ENCODE measurements around the gene UGT1A6.

UGT1A6 gene

DNA sequence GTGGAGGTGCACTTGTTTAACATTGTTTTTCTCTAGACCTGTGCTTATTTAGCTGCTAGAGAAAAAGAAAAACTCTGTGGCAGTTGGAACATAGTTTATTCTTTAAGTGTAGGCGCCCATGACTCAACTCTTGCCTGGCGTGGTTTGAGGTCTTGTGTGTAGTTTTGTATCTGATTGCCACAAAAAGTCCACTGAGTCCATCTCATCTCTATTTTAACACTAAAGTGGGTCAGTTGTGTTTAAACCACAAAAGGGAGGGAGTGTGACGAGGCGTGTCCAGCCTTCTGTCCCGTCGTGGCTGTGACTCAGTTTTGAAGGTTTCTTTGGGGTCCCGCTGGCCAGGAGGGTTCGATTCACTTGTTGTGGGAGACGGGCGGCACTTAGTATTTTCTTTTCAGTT, 36.2 kb upstream of the UGT1A6 start:
- TF ChIP-seq, protein P1, sequence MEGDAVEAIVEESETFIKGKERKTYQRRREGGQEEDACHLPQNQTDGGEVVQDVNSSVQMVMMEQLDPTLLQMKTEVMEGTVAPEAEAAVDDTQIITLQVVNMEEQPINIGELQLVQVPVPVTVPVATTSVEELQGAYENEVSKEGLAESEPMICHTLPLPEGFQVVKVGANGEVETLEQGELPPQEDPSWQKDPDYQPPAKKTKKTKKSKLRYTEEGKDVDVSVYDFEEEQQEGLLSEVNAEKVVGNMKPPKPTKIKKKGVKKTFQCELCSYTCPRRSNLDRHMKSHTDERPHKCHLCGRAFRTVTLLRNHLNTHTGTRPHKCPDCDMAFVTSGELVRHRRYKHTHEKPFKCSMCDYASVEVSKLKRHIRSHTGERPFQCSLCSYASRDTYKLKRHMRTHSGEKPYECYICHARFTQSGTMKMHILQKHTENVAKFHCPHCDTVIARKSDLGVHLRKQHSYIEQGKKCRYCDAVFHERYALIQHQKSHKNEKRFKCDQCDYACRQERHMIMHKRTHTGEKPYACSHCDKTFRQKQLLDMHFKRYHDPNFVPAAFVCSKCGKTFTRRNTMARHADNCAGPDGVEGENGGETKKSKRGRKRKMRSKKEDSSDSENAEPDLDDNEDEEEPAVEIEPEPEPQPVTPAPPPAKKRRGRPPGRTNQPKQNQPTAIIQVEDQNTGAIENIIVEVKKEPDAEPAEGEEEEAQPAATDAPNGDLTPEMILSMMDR (IDR thresholded peaks at IDR 0.05; ENCODE audit: insufficient read depth, low read depth, low read length, missing control alignments): no peak
- DNase-seq (ENCODE audit: low read depth): no peak
- H3K4me3 ChIP-seq (ENCODE audit: low read length): no peak overlapping the region

DNA sequence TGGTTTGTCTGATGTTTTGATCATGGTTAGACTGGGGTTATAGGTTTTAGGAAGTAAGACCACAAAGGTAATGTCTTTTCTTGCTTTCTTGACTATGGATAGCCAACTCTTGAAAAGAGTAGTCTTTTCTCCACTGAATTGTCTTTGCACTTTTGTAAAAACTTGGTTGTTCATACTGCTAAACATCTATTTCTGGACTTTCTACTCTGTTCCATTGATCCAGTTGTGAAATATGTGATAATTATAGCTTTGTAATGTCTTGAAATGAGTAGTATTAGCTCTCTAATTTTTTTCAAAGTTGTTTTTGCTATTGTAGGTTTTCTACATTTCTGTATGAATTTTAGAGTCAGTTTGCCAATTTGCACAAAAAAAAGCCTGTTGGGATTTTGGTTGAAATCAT, 34.1 kb upstream of the UGT1A6 start:
- DNase-seq (ENCODE audit: low read depth): no peak
- TF ChIP-seq, protein P1 (IDR thresholded peaks at IDR 0.05; ENCODE audit: insufficient read depth, low read depth, low read length, missing control alignments): no peak
- H3K4me3 ChIP-seq (ENCODE audit: low read length): no peak overlapping the region

DNA sequence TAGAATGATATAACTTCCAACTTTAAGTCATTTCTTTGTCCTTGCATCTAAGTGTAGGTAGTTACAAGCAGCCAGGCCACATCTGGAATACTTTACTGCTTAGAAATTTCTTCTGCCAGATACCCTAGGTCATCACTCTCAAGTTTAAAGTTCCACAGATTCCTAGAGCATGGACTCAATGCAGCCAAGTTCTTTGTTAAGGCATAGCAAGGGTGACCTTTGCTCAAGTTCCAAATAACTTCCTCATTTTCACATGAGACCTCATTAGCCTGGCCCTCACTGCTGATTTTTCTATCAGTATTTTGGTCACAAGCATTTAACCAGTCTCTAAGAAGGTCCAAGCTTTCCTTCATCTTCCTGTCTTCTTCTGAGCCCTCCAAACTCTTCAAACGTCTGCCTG, 28.8 kb upstream of the UGT1A6 start:
- DNase-seq (ENCODE audit: low read depth): no peak
- TF ChIP-seq, protein P1 (IDR thresholded peaks at IDR 0.05; ENCODE audit: insufficient read depth, low read depth, low read length, missing control alignments): no peak
- no peak overlapping the region for H3K4me3 ChIP-seq (ENCODE audit: low read length)

DNA sequence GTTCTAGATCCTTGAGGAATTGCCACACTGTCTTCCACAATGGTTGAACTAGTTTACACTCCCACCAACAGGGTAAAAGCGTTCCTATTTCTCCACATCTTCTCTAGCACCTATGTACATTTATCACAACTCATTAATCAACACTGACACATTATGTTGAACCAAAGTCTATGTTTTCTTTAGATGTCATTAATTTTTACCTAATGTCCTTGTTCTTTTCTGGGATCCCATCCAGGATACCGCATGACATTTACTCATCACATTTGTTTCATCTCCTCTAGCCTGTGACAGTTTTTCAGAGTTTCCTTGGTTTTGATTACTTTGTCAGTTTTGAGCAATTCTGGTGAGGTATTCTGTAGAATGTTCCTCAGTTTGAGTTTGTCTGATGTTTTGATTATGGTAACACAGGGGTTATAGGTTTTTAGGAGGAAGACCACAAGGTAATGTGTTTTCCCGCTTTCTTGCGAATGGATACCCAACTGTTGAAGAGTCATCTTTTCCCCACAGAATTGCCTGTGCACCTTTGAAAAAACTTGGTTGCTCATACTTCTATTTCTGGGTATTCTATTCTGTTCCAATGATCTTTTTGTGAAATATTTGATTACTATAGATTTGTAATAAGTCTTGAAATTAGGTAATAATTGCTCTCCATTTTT, 24.0 kb upstream of the UGT1A6 start:
- H3K4me3 ChIP-seq (ENCODE audit: low read length): no peak overlapping the region
- TF ChIP-seq, protein P1 (IDR thresholded peaks at IDR 0.05; ENCODE audit: insufficient read depth, low read depth, low read length, missing control alignments): no peak
- no peak for DNase-seq (ENCODE audit: low read depth)

DNA sequence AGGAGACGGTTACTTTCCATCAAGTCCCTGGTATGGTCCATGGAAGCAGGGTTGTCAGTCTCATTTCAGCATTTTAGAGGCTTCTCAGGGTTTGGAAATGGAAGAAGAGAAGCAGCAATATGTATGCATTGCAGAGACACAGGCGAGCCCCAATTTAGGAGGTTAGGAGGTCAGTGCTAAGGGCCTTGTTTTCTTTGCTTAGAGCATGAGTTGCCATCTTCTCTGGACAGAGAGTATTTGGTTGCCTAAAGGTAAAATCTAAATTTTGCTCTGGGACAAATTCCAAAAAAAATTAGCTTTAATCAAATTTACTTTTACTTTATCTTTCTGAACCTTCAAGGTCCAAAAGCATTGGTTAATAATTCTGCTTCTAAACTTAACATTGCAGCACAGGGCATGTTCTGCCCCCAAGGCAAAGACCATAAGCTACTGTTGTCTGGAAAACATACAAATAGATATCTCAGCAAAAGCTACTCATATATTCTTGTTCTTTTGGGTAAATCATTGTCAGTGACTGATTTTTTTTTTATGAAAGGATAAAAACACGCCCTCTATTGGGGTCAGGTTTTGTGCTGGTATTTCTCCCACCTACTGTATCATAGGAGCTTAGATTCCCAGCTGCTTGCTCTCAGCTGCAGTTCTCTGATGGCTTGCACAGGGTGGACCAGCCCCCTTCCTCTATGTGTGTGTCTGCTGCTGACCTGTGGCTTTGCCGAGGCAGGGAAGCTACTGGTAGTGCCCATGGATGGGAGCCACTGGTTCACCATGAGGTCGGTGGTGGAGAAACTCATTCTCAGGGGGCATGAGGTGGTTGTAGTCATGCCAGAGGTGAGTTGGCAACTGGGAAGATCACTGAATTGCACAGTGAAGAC, 21.2 kb upstream of the UGT1A6 start, which contains the start of gene UGT1A9:
UGT1A9 (plus strand) TSS at position 609 of the 872 bp plus-strand sequence; CDS start at position 646, 37 bp downstream.
- no peak for DNase-seq (ENCODE audit: low read depth)
- TF ChIP-seq, protein P1 (IDR thresholded peaks at IDR 0.05; ENCODE audit: insufficient read depth, low read depth, low read length, missing control alignments): no peak
- no peak within 1 kb of the TSS for H3K4me3 ChIP-seq (ENCODE audit: low read length)

DNA sequence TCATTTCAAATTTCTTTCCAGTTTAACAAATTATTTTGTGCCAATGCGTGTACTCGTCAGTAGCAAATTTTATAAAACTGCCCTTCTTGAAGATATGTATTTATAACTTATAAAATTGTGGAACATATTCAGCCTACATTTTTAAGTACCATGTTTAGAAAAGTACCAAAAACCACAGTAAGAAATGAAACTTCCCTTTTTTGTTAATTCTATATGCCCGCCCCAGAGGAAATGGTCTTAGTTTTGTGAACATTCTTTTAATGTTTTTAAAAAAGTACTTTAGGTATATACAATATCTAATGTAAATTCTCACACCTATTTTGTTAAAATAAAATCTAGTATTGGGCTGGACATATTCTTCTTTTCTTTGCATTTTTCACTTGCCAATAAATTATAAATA, 19.8 kb upstream of the UGT1A6 start:
- H3K4me3 ChIP-seq (ENCODE audit: low read length): no peak overlapping the region
- no peak for DNase-seq (ENCODE audit: low read depth)
- TF ChIP-seq, protein P1 (IDR thresholded peaks at IDR 0.05; ENCODE audit: insufficient read depth, low read depth, low read length, missing control alignments): no peak
